Endothelial cell of umbilical vein (primary cell): Measurements from ENCODE around the gene DAPK2. TPM values are rescaled to one million over a fixed set of nuclear protein-coding genes. Genes with fewer than 3 reads are reported as not detected.

Source experiments
- BruUV-seq: library from RNA; stranded (reverse); fragments of 400-500 nt; replicated peaks from 2 replicates; lab custom pipeline; 2021; lab: Mats Ljungman, UMichigan
- CTCF ChIA-PET: fragments of 300-600, 350-600 bp; sonication (Branson Sonifier 250); formaldehyde crosslinking; loops from one replicate; lab custom pipeline; 2021; ENCODE audit warnings: antibody characterized with exemption, inconsistent platforms; lab: Charles Lee
- POLR2A ChIA-PET: fragments of 300-600, 350-600 bp; sonication (Branson Sonifier 250); formaldehyde crosslinking; loops from one replicate; lab custom pipeline; 2021; ENCODE audit warnings: antibody characterized with exemption, inconsistent platforms; lab: Charles Lee
- DNase-seq: peaks from one replicate; pipeline ENCODE4 v3.0.0-alpha.2; 2011; ENCODE audit warnings: low read depth, low spot score
- FAIRE-seq: peaks from 2 replicates; lab custom pipeline; 2011; peaks lifted over from hg19 to GRCh38; lab: Jason Lieb, UNC
- H2AFZ ChIP-seq: 2 replicates; pipeline ENCODE4 v1.6.0; 2012; ENCODE audit warnings: low read depth, low read length, control low read depth, inconsistent platforms
- H3K27ac ChIP-seq: 2 replicates; pipeline ENCODE4 v1.5.1; 2011; ENCODE audit warnings: low read depth, mild to moderate bottlenecking, control low read depth, low read length, moderate library complexity; ENCODE audit not compliant: insufficient read depth
- H3K27me3 ChIP-seq, 2 experiments: 2 replicates each; pipeline versions ENCODE4 v1.6.0 to v1.6.1; 2011; ENCODE audit warnings: low read length in 2 of 2, mixed read lengths in 1 of 2; ENCODE audit not compliant: control insufficient read depth in 2 of 2, insufficient read depth in 2 of 2
- H3K36me3 ChIP-seq, 2 experiments: 2 replicates in 1 of 2; 3 replicates in 1 of 2; pipeline ENCODE4 v1.5.1; 2011; ENCODE audit warnings: low read length in 2 of 2, mild to moderate bottlenecking in 1 of 2, moderate library complexity in 1 of 2; ENCODE audit not compliant: control insufficient read depth in 2 of 2, insufficient read depth in 2 of 2; ENCODE audit errors: extremely low read depth in 1 of 2
- H3K4me1 ChIP-seq: 3 replicates; pipeline ENCODE4 v1.5.1; 2011; ENCODE audit warnings: mild to moderate bottlenecking, low read length; ENCODE audit not compliant: control insufficient read depth, insufficient read depth; ENCODE audit errors: extremely low read depth
- H3K4me2 ChIP-seq: 2 replicates; pipeline ENCODE4 v1.6.1; 2011; ENCODE audit warnings: low read length, control low read depth, mixed read lengths; ENCODE audit not compliant: insufficient read depth
- H3K4me3 ChIP-seq, 3 experiments: fragments of 200-600 bp in 1 of 3; sonication (generic), shearing (Covaris generic) in 1 of 3; replicated peaks in 1 of 3; 2 replicates each; pipeline ENCODE4 v1.5.1; 2011 to 2016; ENCODE audit warnings: control low read depth in 3 of 3, low read length in 3 of 3, mild to moderate bottlenecking in 2 of 3, inconsistent platforms in 1 of 3, low read depth in 1 of 3, moderate library complexity in 1 of 3; ENCODE audit not compliant: insufficient read depth in 1 of 3
- H3K79me2 ChIP-seq: 2 replicates; pipeline ENCODE4 v1.6.0; 2012; ENCODE audit warnings: low read length, inconsistent platforms; ENCODE audit not compliant: control insufficient read depth, insufficient read depth
- H3K9ac ChIP-seq: replicated peaks from 2 replicates; pipeline ENCODE3; 2011; ENCODE audit warnings: low read length, control low read depth; ENCODE audit not compliant: insufficient read depth; ENCODE audit errors: extremely low read depth
- H3K9me1 ChIP-seq: replicated peaks from 3 replicates; pipeline ENCODE4 v1.6.0; 2011; ENCODE audit warnings: mild to moderate bottlenecking, low read length; ENCODE audit not compliant: control insufficient read depth, insufficient read depth; ENCODE audit errors: extremely low read depth
- H3K9me3 ChIP-seq: replicated peaks from 2 replicates; pipeline ENCODE4 v1.5.1; 2012; ENCODE audit warnings: low read length, inconsistent platforms; ENCODE audit not compliant: control insufficient read depth, insufficient read depth
- H4K20me1 ChIP-seq: replicated peaks from 2 replicates; pipeline ENCODE3; 2011; ENCODE audit warnings: mild to moderate bottlenecking, low read length; ENCODE audit not compliant: control insufficient read depth, insufficient read depth; ENCODE audit errors: extremely low read depth
- CTCF ChIP-seq, 2 donors: IDR thresholded peaks; 1 replicate in 1 of 2; 2 replicates in 1 of 2; pipeline ENCODE4 v1.5.1; 2011; ENCODE audit warnings: low read length in 2 of 2, mild to moderate bottlenecking in 2 of 2, moderate library complexity in 2 of 2, control low read depth in 1 of 2, inconsistent platforms in 1 of 2, low read depth in 1 of 2; ENCODE audit not compliant: insufficient read depth in 1 of 2; ENCODE audit errors: extremely low read depth in 1 of 2
- EZH2 ChIP-seq: IDR thresholded peaks from 2 replicates; pipeline ENCODE4 v1.6.1; 2012; ENCODE audit warnings: borderline replicate concordance, low read depth, mild to moderate bottlenecking, moderate library complexity, low read length, inconsistent platforms; ENCODE audit not compliant: severe bottlenecking
- FOS ChIP-seq: IDR thresholded peaks from 2 replicates; pipeline ENCODE4 v1.6.1; 2011; ENCODE audit warnings: mild to moderate bottlenecking, low read length, moderate library complexity, borderline replicate concordance; ENCODE audit not compliant: insufficient read depth
- GATA2 ChIP-seq: IDR thresholded peaks from 2 replicates; pipeline ENCODE4 v1.7.0; 2011; ENCODE audit warnings: low read depth, mild to moderate bottlenecking, moderate library complexity, mixed read lengths, low read length; ENCODE audit not compliant: insufficient read length, insufficient read depth
- JUN ChIP-seq: IDR thresholded peaks from 2 replicates; pipeline ENCODE4 v1.6.1; 2011; ENCODE audit warnings: borderline replicate concordance, low read depth; ENCODE audit not compliant: insufficient read length, insufficient read depth
- MAX ChIP-seq: IDR thresholded peaks from 2 replicates; pipeline ENCODE4 v1.6.1; 2011; ENCODE audit not compliant: insufficient read depth, insufficient read length
- MYC ChIP-seq: IDR thresholded peaks from one replicate; pipeline ENCODE4 v1.6.1; 2011; ENCODE audit warnings: mild to moderate bottlenecking, low read depth, low read length
- POLR2A ChIP-seq: IDR thresholded peaks from 2 replicates; pipeline ENCODE4 v1.6.1; 2012; ENCODE audit warnings: low read depth, mild to moderate bottlenecking, control low read depth, low read length
- POLR2AphosphoS5 ChIP-seq: IDR thresholded peaks from 2 replicates; pipeline ENCODE4 v1.6.1; 2012; ENCODE audit warnings: low read depth, mild to moderate bottlenecking, control low read depth, low read length, moderate library complexity; ENCODE audit not compliant: insufficient read depth
- dilution Hi-C: fragments of 300-500 bp; cut with MboI; formaldehyde crosslinking; loops from one replicate; pipeline ENCODE4 v1.15.0; 2019; ENCODE audit warnings: low sequenced_read_pairs; ENCODE audit not compliant: extremely low pct_ligation_motif_present
- intact Hi-C: fragments of 100-400 bp; cut with micrococcal nuclease; formaldehyde crosslinking; loops from one replicate; pipeline ENCODE4 v1.10.0; 2022
- polyA plus RNA-seq, 4 experiments: library from polyadenylated mRNA; depleted of rRNA in 3 of 4; stranded (reverse) in 3 of 4; unstranded in 1 of 4; fragments of >200 nt; gene quantifications; 2 replicates each; pipeline versions ENCODE4 v1.2.1 to v1.2.3, GENCODE V29; 2011 to 2012; ENCODE audit warnings: missing spikeins in 1 of 4
- total RNA-seq: library from RNA; stranded (reverse); gene quantifications from 2 replicates; pipeline ENCODE4 v1.2.3, GENCODE V29; 2021

The DAPK2 gene
- total and polyA plus RNA-seq, 2 donors (not counting 3 experiments of a cell fraction or from before 2014, with no cell fraction given), result 2.8 to 6.7 TPM

GRCh38 chr15:63933522-63933921 lies 112.8 kb downstream of the DAPK2 start:
- H3K4me3 ChIP-seq, result no peak overlapping the region
- H3K9ac ChIP-seq, result no peak overlapping the region
- ChIA-PET POLR2A (no interaction called here), CTCF (interaction anchor here (3.1 kb wide), 1 partner anchor 12 kb away, joined by 23 read pairs; no protein-coding TSS in a partner anchor)
- H3K9me1 ChIP-seq, result no peaks in the 10 kb centered on the region
- no peaks in the 10 kb centered on the region for H3K79me2 ChIP-seq
- H3K4me2 ChIP-seq, result no peak overlapping the region
- intact Hi-C loops, result no loop called here
- peak; percentile 60 for FAIRE-seq
- H3K36me3 ChIP-seq, result no peaks in the 10 kb centered on the region
- no peaks in the 10 kb centered on the region for H3K9me3 ChIP-seq
- no peak overlapping the region for H2AFZ ChIP-seq
- no peaks in the 10 kb centered on the region for H4K20me1 ChIP-seq
- BruUV-seq, result no TSS peak
- H3K4me1 ChIP-seq, result peaks cover 14% of the 10 kb centered on the region
- no peak overlapping the region for H3K27ac ChIP-seq
- H3K27me3 ChIP-seq, result no peaks in the 10 kb centered on the region
- dilution Hi-C loops, result no loop called here
- no peak for DNase-seq
- no peak for TF ChIP-seq MAX
- no peak for TF ChIP-seq CTCF (IDR thresholded peaks at IDR 0.05; ENCODE audit: extremely low read depth in 1 of 2, insufficient read depth in 1 of 2, low read depth in 1 of 2, low read length in 2 of 2)

- Histone ChIP-seq H2AFZ (no peak overlapping the region), H3K27me3 (peaks cover 0 to 4% of the 10 kb centered on the region in 2 experiments), H4K20me1 (no peaks in the 10 kb centered on the region), H3K9me3 (no peaks in the 10 kb centered on the region), H3K79me2 (no peaks in the 10 kb centered on the region), H3K27ac (no peak overlapping the region), H3K9ac (no peak overlapping the region), H3K36me3 (no peaks in the 10 kb centered on the region), H3K9me1 (no peaks in the 10 kb centered on the region), H3K4me2 (no peak overlapping the region), H3K4me1 (no peaks in the 10 kb centered on the region), H3K4me3 (no peak overlapping the region)
- ChIA-PET CTCF (interaction anchor here (1.2 to 1.3 kb wide), 2 partner anchors 14 to 52 kb away, joined by 5 to 6 read pairs; no protein-coding TSS in a partner anchor), POLR2A (no interaction called here)
- no TSS peak for BruUV-seq
- TF ChIP-seq EZH2, result no peak
- no peak for TF ChIP-seq MYC
- TF ChIP-seq CTCF (IDR thresholded peaks at IDR 0.05; ENCODE audit: extremely low read depth in 1 of 2, insufficient read depth in 1 of 2, low read depth in 1 of 2, low read length in 2 of 2), result no peak
- TF ChIP-seq FOS, result no peak
- no peak for TF ChIP-seq GATA2
- no peak for TF ChIP-seq JUN
- no peak for TF ChIP-seq POLR2AphosphoS5
- no peak for TF ChIP-seq MAX
- no peak for TF ChIP-seq POLR2A
- intact Hi-C loops, result no loop called here
- no peak for FAIRE-seq
- dilution Hi-C loops, result no loop called here
- no peak for DNase-seq
Observed at GRCh38 chr15:63931556-63931955, 114.7 kb downstream of the DAPK2 start.
